ENCODE measurements around the gene TMEM161B. TPM values are rescaled to one million over a fixed set of nuclear protein-coding genes. Genes with fewer than 3 reads are reported as not detected.

Gene TMEM161B
- total and polyA plus RNA-seq, 2 of the 13 experiments (the other 11 are each of a cell fraction or from before 2014, with no cell fraction given), result 15.0 to 22.1 TPM

DNA sequence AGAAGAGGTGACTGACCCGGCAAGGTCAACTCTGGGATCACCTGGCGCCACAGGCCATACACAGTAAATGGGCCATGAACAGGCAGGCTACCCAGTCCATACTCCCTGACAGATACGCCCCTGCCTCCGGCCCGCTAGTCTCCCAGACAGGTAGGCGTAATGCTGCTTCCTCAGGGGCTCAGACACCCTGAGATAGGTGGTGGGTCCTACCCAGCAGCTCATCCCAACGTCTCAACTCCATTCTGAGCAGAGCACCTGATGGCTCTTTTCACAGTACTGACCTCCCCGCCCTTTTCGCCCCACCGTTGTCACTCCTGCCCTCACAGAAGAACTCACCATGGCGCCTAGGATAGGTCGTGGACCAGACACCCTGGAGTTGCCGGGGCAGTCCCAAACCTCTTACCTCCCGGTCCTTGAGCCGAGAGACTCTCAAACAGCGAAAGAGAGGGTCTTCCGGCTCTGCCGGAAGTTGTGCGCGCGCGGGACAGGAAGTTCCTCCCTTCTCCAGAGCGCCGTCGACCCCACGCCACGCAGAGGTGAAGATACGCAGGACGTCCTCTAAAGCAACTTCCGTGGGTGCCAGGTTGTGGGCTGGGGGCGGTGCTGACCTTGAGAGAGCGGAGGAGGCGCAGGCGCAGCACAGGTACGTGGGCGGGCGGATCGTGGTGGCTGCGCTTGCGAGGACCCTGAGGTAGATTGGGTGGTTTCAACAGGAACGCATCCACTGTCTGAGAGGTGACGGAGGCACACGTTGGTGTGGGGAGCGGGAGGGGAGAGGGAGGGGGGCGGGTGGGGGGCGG is at the start of gene TMEM161B (continued):
- TF ChIP-seq, protein P1, sequence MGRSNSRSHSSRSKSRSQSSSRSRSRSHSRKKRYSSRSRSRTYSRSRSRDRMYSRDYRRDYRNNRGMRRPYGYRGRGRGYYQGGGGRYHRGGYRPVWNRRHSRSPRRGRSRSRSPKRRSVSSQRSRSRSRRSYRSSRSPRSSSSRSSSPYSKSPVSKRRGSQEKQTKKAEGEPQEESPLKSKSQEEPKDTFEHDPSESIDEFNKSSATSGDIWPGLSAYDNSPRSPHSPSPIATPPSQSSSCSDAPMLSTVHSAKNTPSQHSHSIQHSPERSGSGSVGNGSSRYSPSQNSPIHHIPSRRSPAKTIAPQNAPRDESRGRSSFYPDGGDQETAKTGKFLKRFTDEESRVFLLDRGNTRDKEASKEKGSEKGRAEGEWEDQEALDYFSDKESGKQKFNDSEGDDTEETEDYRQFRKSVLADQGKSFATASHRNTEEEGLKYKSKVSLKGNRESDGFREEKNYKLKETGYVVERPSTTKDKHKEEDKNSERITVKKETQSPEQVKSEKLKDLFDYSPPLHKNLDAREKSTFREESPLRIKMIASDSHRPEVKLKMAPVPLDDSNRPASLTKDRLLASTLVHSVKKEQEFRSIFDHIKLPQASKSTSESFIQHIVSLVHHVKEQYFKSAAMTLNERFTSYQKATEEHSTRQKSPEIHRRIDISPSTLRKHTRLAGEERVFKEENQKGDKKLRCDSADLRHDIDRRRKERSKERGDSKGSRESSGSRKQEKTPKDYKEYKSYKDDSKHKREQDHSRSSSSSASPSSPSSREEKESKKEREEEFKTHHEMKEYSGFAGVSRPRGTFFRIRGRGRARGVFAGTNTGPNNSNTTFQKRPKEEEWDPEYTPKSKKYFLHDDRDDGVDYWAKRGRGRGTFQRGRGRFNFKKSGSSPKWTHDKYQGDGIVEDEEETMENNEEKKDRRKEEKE (IDR thresholded peaks at IDR 0.05), result no peak
- TF ChIP-seq SALL2 (CRISPR knock-in tag; IDR thresholded peaks at IDR 0.05) (peak; percentile 93), SIN3A (IDR thresholded peaks at IDR 0.05; ENCODE audit: borderline replicate concordance, low read depth, low read length) (peak; percentile 72; the same call in 1 of the 2 replicates), SP5 (CRISPR knock-in tag; IDR thresholded peaks at IDR 0.05; ENCODE audit: borderline replicate concordance, low read depth) (peak; percentile 88), RBM39 (IDR thresholded peaks at IDR 0.05; ENCODE audit: low read depth, low read length, poor library complexity, severe bottlenecking) (no peak), ZNF292 (CRISPR knock-in tag; IDR thresholded peaks at IDR 0.05; ENCODE audit: borderline replicate concordance, low read depth) (peak; percentile 48; the same call in 1 of the 2 replicates), SNAI1 (CRISPR knock-in tag; IDR thresholded peaks at IDR 0.05; ENCODE audit: borderline replicate concordance) (no peak; the same call in 1 of the 2 replicates), POLR2AphosphoS5 (IDR thresholded peaks at IDR 0.05; ENCODE audit: low read depth, low read length) (peak; percentile 62), ZSCAN9 (CRISPR knock-in tag; IDR thresholded peaks at IDR 0.05; ENCODE audit: borderline replicate concordance) (no peak)
- TF ChIP-seq, protein P2, sequence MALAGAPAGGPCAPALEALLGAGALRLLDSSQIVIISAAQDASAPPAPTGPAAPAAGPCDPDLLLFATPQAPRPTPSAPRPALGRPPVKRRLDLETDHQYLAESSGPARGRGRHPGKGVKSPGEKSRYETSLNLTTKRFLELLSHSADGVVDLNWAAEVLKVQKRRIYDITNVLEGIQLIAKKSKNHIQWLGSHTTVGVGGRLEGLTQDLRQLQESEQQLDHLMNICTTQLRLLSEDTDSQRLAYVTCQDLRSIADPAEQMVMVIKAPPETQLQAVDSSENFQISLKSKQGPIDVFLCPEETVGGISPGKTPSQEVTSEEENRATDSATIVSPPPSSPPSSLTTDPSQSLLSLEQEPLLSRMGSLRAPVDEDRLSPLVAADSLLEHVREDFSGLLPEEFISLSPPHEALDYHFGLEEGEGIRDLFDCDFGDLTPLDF (CRISPR knock-in tag; IDR thresholded peaks at IDR 0.05), result peak; percentile 83
- TF ChIP-seq, protein P3, sequence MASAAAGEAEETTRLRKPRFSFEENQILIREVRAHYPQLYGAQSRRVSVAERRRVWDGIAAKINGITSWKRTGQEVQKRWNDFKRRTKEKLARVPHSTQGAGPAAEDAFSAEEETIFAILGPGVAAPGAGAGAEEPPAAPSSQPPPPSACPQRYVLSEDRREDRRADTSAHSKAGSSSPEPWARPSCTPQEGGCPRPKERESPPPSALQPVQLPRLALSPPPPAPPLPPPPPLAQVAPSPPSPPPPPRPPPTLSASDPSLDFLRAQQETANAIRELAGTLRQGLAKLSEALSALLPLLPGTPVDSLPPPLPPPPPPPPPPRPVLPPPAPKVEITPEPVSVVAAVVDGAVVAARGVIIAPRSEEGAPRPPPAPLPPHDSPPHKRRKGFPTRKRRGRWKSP (CRISPR knock-in tag; IDR thresholded peaks at IDR 0.05), result 0 out of 2 replicates have a peak, but pooled peaks have one; percentile 23
- TF ChIP-seq, protein P4, sequence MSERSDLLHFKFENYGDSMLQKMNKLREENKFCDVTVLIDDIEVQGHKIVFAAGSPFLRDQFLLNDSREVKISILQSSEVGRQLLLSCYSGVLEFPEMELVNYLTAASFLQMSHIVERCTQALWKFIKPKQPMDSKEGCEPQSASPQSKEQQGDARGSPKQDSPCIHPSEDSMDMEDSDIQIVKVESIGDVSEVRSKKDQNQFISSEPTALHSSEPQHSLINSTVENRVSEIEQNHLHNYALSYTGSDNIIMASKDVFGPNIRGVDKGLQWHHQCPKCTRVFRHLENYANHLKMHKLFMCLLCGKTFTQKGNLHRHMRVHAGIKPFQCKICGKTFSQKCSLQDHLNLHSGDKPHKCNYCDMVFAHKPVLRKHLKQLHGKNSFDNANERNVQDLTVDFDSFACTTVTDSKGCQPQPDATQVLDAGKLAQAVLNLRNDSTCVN (CRISPR knock-in tag; IDR thresholded peaks at IDR 0.05; ENCODE audit: borderline replicate concordance), result peak; percentile 92
- TF ChIP-seq, protein P5, sequence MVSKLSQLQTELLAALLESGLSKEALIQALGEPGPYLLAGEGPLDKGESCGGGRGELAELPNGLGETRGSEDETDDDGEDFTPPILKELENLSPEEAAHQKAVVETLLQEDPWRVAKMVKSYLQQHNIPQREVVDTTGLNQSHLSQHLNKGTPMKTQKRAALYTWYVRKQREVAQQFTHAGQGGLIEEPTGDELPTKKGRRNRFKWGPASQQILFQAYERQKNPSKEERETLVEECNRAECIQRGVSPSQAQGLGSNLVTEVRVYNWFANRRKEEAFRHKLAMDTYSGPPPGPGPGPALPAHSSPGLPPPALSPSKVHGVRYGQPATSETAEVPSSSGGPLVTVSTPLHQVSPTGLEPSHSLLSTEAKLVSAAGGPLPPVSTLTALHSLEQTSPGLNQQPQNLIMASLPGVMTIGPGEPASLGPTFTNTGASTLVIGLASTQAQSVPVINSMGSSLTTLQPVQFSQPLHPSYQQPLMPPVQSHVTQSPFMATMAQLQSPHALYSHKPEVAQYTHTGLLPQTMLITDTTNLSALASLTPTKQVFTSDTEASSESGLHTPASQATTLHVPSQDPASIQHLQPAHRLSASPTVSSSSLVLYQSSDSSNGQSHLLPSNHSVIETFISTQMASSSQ (IDR thresholded peaks at IDR 0.05; ENCODE audit: low read depth), result no peak
- TF ChIP-seq, protein P5 (CRISPR knock-in tag; IDR thresholded peaks at IDR 0.05; ENCODE audit: borderline replicate concordance), result peak; percentile 15; the same call in 1 of the 2 replicates

Measured in HepG2 (cell line).